DND-41 (cell line): ENCODE results near the gene TIMP1.

ENCODE experiments used
- ATAC-seq: fragments of 200-7000 bp; cut with Tn5 transposase; 3 replicates; pipeline ENCODE4 v1.9.1; 2021; ENCODE audit warnings: low read depth; ENCODE audit not compliant: insufficient read depth
- DNase-seq: peaks from one replicate; pipeline ENCODE4 v3.0.0-alpha.2; 2020
- H2AFZ ChIP-seq: 2 replicates; pipeline ENCODE4 v1.6.0; 2012; ENCODE audit warnings: low read depth, low read length
- H3K27ac ChIP-seq: 2 replicates; pipeline ENCODE4 v1.5.1; 2012; ENCODE audit warnings: low read length, inconsistent platforms
- H3K27me3 ChIP-seq: fragments of 200-600 bp; sonication (generic); 2 replicates; pipeline ENCODE4 v1.6.0; 2012; ENCODE audit warnings: low read length, mild to moderate bottlenecking, inconsistent platforms; ENCODE audit not compliant: insufficient read depth, poor library complexity
- H3K36me3 ChIP-seq: 2 replicates; pipeline ENCODE4 v1.5.1; 2012; ENCODE audit warnings: low read length, inconsistent platforms; ENCODE audit not compliant: insufficient read depth
- H3K4me1 ChIP-seq: 2 replicates; pipeline ENCODE4 v1.5.1; 2012; ENCODE audit warnings: mild to moderate bottlenecking, low read length; ENCODE audit not compliant: insufficient read depth
- H3K4me2 ChIP-seq: 2 replicates; pipeline ENCODE4 v1.6.0; 2012; ENCODE audit warnings: mild to moderate bottlenecking, moderate library complexity, low read length, inconsistent platforms; ENCODE audit not compliant: insufficient read depth
- H3K4me3 ChIP-seq, 2 experiments: fragments of 200-600 bp in 1 of 2; shearing (Covaris generic) in 1 of 2; 2 replicates each; pipeline ENCODE4 v1.5.1; 2012 to 2016; ENCODE audit warnings: inconsistent platforms in 2 of 2, low read length in 2 of 2, mild to moderate bottlenecking in 2 of 2, low read depth in 1 of 2, moderate library complexity in 1 of 2
- H3K79me2 ChIP-seq: 2 replicates; pipeline ENCODE4 v1.6.0; 2012; ENCODE audit warnings: low read length, inconsistent platforms; ENCODE audit not compliant: insufficient read depth
- H3K9ac ChIP-seq: 2 replicates; pipeline ENCODE4 v1.6.0; 2012; ENCODE audit warnings: low read depth, mild to moderate bottlenecking, inconsistent platforms, low read length, moderate library complexity
- H3K9me3 ChIP-seq: 2 replicates; pipeline ENCODE4 v1.5.1; 2012; ENCODE audit warnings: low read length, moderate library complexity, mild to moderate bottlenecking, inconsistent platforms; ENCODE audit not compliant: insufficient read depth, severe bottlenecking
- H4K20me1 ChIP-seq: 2 replicates; pipeline ENCODE4 v1.6.0; 2012; ENCODE audit warnings: low read length; ENCODE audit not compliant: insufficient read depth
- CTCF ChIP-seq: IDR thresholded peaks from 2 replicates; pipeline ENCODE4 v1.5.1; 2012; ENCODE audit warnings: borderline replicate concordance, low read length, moderate library complexity, mild to moderate bottlenecking; ENCODE audit not compliant: poor library complexity, severe bottlenecking; ENCODE audit errors: extremely low read depth
- EZH2 ChIP-seq: IDR thresholded peaks from 3 replicates; pipeline ENCODE4 v1.6.1; 2012; ENCODE audit warnings: borderline replicate concordance, low read depth, mild to moderate bottlenecking, moderate library complexity, low read length, inconsistent platforms; ENCODE audit not compliant: severe bottlenecking

The TIMP1 gene

GRCh38 chrX:47543496-47543895 lies 38.7 kb upstream of the TIMP1 start:
- Histone ChIP-seq H3K4me1 (no peaks in the 10 kb centered on the region), H2AFZ (no peak overlapping the region), H3K36me3 (no peaks in the 10 kb centered on the region), H3K9me3 (no peaks in the 10 kb centered on the region), H4K20me1 (no peaks in the 10 kb centered on the region), H3K4me2 (no peak overlapping the region), H3K4me3 (no peak overlapping the region), H3K9ac (no peak overlapping the region), H3K27ac (no peak overlapping the region), H3K27me3 (no peaks in the 10 kb centered on the region), H3K79me2 (no peaks in the 10 kb centered on the region)
- TF ChIP-seq EZH2 (no peak), CTCF (no peak)
- DNase-seq: no peak
- no peak for ATAC-seq

GRCh38 chrX:47556045-47556623 lies 26.1 kb upstream of the TIMP1 start:
- Histone ChIP-seq H4K20me1 (no peaks in the 10 kb centered on the region), H3K27ac (peak overlapping the region; percentile 91), H3K36me3 (no peaks in the 10 kb centered on the region), H3K79me2 (peaks cover 13% of the 10 kb centered on the region), H3K4me3 (peak overlapping the region; percentile 42 to 73; a peak in 3 of 4 replicates), H3K4me1 (peaks cover 28% of the 10 kb centered on the region), H3K9ac (peak overlapping the region; percentile 85), H3K27me3 (no peaks in the 10 kb centered on the region), H3K9me3 (no peaks in the 10 kb centered on the region), H2AFZ (peak overlapping the region; percentile 95), H3K4me2 (peak overlapping the region; percentile 69)
- TF ChIP-seq EZH2 (no peak), CTCF (no peak)
- peak; percentile 92 for DNase-seq
- peak; percentile 92 for ATAC-seq

GRCh38 chrX:47558436-47558835 lies 23.8 kb upstream of the TIMP1 start:
- DNase-seq: no peak
- H3K36me3 ChIP-seq: peaks cover 11% of the 10 kb centered on the region
- TF ChIP-seq CTCF (no peak), EZH2 (no peak)
- no peak overlapping the region for H3K9ac ChIP-seq
- no peak for ATAC-seq
- H3K4me3 ChIP-seq: no peak overlapping the region
- no peak overlapping the region for H3K4me2 ChIP-seq
- peaks cover 46% of the 10 kb centered on the region for H3K4me1 ChIP-seq
- H2AFZ ChIP-seq: no peak overlapping the region
- H3K27me3 ChIP-seq: no peaks in the 10 kb centered on the region
- H4K20me1 ChIP-seq: peaks cover 6% of the 10 kb centered on the region
- H3K27ac ChIP-seq: no peak overlapping the region
- H3K9me3 ChIP-seq: no peaks in the 10 kb centered on the region
- peaks cover 33% of the 10 kb centered on the region for H3K79me2 ChIP-seq
